Heart left ventricle (tissue), 13 donors: Measurements from ENCODE around the gene ZNF423.

Source experiments
- POLR2A ChIP-seq, 2 donors: fragments of 450-650 bp; IDR thresholded peaks; one replicate each; pipeline ENCODE4 v1.6.1; 2017; ENCODE audit warnings: antibody characterized with exemption in 2 of 2, mild to moderate bottlenecking in 2 of 2, moderate library complexity in 2 of 2
- TF ChIP-seq, protein P1 (sequence below), 12 donors: fragments of 200-600 bp; sonication (generic) in 4 of 12; IDR thresholded peaks; one replicate each; pipeline versions ENCODE4 v1.5.0 to v1.8.0; 2018 to 2022; ENCODE audit warnings: antibody characterized with exemption in 12 of 12, mild to moderate bottlenecking in 5 of 12
- donor health status: ischemic (EF 13 %, LVEDD 7.1; RV severe dilation, severe dysfunction).
- donor health status: DM: no; HTN: yes; CAD: no.
- donor health status: DM: no; HTN: no; CAD: no.
- donor health status: ischemic (EF 25% LVEDD 6.9; RV normal size, moderate dysfunction).
- donor health status: ischemic (EF 25% LVEDD 5.7; RV mildly dilated, moderate dysfunction).
- donor health status: ischemic (EF 35%, LVEDD 5.7; RV mildly dilated, moderate dysfunction).
- donor health status: nonischemic (EF 11% LVEDD 7.7; RV severe dilation, severe dysfunction).
- donor health status: DM: yes; HTN: yes; CAD: no.
- donor health status: PGD.
- donor health status: ischemic (EF 29% LVEDD 5.4; RV normal size, mild dysfunction).
- donor health status: nonischemic (EF 23%, LVEDD 6.1; RV moderate dilation, normal function).

DNA sequence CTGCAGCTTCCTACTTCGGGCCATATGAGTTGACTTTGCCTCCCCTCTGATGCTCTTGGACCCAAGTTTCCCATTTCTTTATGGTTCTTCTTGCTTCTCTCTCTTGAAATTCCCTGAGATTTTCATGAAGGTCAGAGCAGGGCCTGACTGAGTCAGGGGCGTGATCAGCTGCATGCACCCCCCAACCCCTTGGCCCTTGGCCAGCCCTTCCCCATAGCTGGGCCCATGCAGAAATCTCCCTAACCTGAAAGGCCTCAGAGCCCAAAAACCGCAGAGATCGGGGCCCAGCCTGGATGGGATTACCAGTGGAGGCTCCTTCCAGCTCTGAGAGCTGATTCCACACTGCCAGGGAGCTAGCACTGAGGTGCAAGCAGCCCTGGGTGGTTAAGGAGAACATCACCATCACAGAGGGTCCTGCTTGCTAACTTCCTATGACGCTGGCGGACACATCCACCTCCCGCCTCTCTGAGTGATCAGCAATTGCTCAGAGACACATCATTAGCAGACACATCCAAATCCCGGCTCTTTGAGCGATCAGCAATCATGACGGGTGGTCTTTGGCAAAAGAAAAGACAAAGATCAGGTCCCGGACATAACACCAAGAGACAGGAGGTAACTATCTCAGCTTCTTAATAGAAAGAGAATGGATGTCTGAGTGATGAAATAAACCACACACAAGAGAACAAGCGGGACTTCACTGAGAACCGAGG, 320.9 kb downstream of the ZNF423 start:
- TF ChIP-seq, protein P1, sequence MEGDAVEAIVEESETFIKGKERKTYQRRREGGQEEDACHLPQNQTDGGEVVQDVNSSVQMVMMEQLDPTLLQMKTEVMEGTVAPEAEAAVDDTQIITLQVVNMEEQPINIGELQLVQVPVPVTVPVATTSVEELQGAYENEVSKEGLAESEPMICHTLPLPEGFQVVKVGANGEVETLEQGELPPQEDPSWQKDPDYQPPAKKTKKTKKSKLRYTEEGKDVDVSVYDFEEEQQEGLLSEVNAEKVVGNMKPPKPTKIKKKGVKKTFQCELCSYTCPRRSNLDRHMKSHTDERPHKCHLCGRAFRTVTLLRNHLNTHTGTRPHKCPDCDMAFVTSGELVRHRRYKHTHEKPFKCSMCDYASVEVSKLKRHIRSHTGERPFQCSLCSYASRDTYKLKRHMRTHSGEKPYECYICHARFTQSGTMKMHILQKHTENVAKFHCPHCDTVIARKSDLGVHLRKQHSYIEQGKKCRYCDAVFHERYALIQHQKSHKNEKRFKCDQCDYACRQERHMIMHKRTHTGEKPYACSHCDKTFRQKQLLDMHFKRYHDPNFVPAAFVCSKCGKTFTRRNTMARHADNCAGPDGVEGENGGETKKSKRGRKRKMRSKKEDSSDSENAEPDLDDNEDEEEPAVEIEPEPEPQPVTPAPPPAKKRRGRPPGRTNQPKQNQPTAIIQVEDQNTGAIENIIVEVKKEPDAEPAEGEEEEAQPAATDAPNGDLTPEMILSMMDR (IDR thresholded peaks at IDR 0.05) = no peak
- no peak for TF ChIP-seq POLR2A (IDR thresholded peaks at IDR 0.05)
